ENCODE data around the gene SAMD13.

Gene SAMD13

DNA sequence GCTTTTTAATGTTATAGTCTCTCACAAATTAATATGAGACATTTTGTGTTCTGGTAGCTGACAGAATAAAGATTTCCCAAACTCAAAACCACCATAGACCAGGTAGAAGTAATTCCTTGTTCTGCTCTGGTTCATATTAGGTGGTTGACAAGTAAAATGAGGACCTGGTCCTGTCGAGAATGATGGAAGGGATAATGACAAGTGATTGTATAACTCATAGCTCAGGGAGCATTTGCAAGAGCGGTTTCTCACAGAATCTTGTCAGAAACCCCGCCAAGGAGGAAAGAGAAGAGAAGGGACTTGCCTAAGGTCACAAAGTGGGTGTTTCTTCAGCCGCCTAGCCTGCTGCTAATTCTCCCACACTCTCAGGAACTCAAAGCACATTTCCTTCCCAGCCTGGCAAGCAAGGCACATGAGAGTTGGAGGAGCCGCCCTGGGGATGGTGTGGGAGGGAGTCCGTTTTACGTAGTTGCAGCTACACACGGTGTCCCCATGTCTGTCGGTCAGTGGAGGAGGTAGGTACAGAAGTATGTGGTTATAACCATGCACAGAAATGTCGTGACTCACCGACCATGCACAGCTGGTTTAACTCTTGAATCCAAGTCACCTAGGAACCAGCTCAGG is 46.5 kb downstream of the SAMD13 start:
- no peak for FAIRE-seq

DNA sequence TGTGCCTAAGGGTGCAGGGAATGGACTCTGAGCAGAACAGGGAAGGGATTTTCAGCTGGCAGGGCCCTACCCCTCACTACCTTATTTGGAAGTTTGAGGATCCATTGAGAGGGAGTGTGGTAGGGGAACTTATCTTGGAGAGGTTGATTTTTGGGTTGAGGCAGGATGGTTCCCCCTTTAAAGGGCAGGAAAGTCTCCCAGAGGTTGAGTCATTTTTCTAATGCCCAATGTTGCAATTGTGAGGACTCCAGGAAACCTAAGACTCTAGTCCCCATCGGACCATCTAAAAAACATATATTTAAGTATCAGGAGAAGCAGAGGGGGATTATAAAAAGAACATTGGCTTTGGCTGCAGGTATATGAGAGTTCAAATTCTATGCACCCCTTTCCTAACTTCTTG is 47.3 kb downstream of the SAMD13 start:
- no peak for FAIRE-seq

DNA sequence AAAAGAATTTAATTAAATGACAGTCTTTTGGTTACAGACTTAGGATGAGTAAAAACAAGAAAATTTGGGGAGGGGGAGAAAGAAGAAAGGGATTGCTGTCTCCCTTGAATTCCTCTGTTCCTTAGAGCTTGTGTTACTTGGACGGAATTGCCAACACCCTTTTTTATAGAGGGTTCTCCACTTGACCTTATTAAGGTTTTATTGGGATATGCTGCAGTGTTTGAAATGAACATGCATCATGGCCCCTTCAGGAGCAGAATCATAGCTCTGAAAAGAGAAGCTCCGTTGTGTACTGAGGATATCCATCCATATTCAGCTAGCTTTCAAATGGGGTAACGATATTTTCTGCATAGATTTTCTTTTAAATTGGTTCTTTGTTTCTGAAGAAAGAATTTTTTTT is 48.6 kb downstream of the SAMD13 start:
- FAIRE-seq: no peak

DNA sequence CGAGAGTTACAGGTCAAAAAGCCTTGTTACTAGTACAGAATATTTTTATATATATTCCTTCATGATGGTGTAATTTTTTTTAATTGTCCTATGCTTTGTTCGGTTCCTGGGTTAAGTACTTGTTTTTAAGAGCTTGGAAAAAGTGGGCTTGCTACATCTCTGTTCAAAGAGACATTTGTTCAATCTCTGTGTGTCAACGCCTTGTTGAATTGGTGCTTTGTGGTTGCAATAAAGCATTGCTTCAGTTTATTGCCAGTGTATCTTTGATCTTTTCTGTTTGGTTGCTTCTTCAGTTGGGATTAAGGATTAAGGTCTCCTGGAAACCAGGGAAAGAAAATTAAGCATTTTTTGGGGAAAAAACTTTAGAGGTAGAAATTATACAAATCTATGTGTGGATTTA is 49.0 kb downstream of the SAMD13 start:
- no peak for FAIRE-seq

DNA sequence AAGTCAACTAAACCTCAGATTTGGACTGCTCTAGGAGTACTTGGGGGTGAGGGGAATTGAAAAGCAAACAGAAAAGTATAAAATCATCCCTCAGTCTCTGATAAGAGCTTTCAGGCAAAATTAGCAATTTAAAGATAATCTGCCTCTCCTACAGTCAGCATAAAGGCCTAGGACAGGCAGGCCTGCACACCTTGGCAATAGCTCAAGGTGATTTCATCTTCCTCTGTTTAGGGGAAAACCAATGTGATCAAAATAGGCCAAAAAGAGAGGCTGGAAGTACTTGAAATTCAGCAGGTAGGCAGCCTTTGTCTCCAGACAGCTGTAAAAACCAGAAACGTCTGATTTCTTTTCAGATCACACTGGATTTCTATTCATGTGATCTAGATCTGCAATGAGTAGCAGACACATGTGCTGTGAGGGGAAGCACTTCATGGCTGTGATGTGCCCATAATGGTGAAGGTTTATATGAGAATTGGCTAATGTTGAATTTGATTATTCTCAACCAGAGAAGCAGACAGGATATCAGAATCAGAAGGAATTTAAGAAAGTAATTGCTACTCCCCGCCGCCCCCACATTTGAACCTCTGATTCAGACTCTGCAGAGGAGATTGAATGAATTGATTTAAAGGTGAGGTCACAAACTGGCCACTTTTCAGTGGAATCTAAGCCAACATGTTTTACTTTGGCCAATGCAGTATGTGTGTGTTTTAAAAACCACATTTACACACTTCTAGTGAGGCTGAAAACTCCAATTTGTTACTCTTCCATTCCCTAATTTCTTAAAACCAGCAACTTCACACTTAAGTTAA is 51.0 kb downstream of the SAMD13 start:
- no peak for FAIRE-seq

DNA sequence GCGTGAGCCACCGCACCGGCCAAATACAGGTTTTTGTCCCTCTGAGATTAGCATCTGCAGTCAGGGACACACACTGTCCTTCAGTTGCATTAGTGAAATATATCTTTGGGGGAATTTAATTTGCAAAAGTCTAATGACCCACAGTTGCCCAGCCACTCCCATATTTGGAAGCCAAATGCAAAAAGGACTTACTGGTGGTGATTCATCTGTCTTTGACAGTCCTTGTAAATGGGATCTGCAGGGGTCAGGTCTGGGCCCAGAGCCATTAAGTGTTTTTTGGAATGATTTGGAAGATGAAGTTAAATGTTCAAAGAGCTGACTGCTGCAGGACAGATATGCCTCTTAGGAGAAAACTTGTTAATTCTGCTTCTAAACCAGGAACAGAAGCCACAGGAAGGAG is 52.2 kb downstream of the SAMD13 start:
- no peak for FAIRE-seq

DNA sequence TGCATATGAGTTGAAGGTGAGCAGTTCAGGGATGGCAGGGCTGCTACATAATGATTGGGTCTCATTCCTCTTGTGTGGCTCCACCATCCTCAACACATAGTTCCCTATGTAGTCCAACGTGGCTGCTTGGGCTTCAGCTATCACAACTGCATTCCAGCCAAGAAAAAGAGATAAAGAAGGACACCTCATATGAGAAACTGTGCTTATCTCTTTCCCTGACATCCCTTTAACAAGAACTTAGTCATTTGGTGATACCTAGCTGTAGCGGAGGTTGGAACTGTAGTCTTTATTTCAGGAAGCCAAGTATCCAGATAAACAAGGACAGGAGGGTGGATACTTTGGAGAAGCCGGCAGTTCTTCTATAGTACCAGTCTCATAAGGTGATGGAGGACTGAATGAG is 54.0 kb downstream of the SAMD13 start:
- no peak for FAIRE-seq

DNA sequence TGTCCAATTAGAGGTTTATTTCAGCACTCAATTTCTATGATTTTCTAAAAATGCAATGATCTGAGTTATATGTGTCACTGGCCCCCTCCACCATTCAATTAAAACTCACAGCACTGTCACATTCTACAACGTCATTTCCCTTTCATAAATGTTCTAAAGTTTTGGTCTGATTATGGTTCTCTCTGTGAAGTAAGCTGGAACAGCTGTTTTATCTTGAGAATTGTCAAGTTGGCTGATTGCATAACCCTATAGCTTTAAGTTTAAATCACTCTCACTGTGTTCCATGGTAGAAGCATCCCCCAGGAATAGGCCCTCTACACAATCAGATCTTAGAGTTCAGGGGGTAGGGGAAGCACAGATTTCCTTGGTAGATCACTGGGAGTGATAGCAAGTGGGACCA is 55.4 kb downstream of the SAMD13 start:
- no peak for FAIRE-seq

DNA sequence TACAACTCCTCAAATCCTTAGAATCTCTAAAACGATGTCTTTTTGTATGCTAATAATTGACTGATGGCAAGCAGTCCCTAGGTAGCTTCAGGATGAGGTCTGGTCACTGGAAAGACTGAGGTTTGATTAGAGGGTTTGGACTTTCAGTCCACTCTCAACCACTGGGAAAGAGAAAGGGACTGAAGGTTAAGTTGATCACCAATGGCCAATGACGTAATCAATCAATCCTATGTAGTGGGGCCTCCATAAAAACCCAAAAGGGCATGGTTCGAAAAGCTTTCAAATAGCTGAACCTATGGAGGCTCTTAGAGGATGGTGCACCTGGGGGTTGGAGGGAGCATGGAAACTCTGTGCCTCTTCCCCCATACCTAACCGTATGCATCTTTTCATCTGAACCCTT is 57.2 kb downstream of the SAMD13 start:
- no peak for FAIRE-seq

DNA sequence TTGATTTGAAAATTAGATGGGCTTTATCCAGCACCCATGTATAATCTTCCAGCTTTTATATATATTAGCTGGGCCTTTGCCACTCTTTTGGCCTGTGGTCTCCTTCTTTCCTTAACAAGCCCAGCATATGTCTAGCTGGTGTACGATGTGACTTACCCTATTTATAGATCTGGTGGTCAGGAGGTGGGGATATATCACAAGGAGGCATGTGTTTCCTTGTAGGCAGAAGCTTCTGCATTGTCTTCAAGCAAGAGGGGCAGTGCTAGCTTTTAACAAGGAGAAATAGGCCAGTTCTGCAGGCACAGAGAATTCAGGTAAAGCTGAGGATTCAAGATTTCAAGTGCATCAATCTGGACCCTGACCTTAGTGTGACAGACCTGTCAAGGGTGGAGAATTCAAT is 58.8 kb downstream of the SAMD13 start:
- no peak for FAIRE-seq

DNA sequence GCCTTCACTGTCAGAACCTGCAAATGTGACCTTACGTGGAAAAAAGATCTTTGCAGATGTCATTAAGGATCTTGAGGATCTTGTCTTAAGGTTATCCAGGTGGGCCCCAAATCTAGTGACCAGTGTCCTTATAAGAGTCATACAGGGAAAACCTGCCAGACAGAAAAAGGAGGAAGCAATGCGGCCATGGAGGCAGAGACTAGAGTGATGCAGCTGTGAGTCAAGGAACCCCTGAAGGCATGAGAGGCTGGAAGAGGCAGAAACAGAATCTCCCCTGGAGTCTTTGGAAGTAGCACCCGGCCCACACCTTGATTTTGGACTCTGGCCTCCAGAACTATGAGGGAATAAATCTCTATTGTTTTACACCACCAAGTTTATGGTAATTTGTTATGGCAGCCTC is 60.3 kb downstream of the SAMD13 start:
- FAIRE-seq: no peak

DNA sequence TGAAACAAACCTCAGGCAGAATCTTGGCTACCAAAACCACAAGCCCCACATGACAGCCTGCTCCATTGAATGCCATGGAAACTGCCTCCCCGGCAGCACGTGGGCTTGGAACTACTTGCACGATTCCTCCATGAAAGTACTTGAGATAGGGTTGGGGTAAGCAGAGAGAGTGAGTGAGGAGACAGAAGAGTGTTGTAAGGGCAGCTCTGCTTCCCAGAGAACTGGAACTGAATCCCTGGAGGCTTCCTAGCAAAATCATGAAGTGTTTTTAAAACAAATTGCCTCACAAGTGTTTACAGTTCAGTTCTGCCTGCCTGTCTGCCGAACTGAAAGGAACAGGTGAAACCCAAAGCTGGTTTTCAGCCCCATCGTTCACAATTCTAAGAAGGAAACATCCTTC is 61.5 kb downstream of the SAMD13 start:
- no peak for FAIRE-seq

DNA sequence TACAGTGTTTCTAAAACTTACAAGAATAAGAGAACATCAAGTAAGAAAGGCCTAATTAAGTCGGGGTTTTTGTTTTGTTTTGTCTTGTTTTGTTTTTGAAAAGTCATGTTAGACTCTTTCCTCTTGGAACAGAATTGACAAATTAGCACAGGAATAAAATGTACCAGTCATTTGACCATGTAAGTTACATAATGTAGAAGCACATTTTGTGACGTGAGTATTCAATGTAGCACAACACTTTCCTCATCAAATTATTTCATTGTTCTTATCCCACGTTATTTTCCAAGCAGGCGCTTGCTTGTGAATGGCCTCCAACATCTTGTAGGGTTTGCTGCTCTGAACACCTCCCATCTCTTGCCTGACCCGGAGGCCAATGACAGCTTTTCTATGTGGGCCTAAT is 62.1 kb downstream of the SAMD13 start:
- FAIRE-seq: no peak

DNA sequence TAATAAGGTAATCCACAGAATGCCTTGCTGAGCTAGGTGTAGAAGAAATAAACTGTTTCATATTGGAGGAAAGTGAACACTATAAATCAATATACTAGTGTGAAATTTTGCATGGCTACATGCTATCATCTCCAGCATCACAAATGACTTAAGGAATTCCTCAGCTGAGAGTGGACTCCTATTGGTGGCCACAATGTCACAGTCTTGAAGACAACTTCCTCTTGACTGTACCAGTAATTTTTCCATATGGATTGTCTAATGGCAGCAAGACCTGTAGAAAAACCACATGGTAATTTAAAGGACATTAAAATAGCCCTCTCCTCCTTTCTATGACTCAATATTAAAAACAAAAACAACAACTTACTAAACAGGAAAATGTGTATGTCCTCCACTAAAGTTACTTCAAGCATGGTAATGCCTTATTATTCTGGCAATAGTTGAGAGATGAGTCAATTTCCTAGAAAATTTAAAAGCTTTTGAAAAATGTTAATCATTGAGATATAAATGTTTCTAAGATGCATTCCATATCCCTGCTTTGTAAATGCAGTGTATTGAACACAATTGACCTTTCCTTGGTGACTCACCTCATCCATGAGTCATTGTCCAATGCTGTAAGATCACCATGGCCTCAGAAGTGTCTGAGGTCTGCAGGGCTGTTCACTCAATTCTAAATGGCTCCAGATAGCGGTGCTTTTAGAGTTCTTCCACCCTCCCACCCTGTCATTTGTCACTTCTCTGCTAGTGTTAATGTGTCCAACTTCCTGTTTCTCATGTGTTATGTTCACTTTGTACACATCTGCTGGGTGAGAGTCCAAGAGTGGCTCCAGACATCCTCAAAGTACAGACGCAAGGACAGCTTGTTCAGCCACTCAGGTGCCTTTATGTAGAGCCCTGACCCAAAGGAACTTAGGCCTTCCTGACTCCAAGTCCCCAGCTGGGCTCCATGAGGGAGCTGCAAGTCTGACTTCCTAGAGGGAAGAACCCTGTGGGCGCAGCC is 64.0 kb downstream of the SAMD13 start:
- FAIRE-seq: no peak

DNA sequence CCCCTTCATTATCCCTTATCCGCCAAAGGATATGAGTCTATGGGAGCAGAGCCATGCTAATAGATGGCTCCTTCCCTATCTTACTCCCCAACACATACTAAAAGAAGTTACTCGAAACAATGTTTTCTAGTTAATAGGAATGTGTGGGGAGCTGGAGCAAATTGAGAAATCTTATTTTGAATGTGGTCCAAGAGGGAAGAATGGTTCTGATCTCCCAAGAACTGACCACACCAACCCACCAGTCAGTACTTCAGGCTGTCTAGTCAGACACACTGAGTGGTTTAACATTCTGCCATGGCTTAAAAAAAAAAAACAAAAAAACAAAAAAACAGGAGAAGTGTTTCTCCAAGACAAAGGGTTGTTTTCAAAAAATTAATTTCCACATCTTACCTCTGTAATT is 65.3 kb downstream of the SAMD13 start:
- no peak for FAIRE-seq

DNA sequence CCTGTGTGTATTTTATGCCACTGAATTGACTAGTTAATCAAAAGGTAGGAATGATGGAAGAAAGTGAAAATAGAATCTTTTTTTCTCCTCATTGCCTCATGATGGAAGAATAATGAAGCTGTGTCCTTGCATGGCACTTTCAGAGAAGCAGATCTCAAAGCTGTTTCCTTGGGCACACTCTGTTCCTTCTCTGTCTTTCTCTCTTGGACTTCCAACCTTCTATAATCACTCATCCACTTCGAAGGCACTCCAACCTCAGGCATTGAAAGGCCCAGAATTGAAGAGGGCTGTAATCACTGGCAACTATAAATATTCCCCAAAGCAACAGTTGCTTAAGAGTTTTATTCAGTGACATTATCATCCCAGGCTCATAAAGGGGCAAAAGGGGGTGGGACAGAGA is 65.7 kb downstream of the SAMD13 start:
- no peak for FAIRE-seq

DNA sequence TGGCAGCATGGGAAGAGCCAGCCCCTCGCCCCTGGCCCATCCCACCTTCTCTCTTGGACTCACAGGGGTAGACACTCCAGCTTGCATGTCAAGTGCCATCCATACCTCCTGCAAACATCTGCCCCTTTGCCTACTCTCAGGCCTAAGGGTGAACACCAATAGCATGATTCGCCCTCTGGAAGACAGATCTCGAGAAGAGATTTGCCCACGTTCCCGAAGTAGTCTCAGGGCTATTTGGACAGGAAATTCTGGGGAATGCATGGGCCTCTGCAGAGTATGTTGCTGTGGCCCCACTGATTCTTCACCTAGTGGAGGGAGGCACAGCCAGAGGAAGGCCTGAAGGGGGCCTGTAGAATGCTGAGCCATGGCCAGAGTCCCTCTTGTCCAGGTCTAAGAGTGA is 66.9 kb downstream of the SAMD13 start:
- no peak for FAIRE-seq

DNA sequence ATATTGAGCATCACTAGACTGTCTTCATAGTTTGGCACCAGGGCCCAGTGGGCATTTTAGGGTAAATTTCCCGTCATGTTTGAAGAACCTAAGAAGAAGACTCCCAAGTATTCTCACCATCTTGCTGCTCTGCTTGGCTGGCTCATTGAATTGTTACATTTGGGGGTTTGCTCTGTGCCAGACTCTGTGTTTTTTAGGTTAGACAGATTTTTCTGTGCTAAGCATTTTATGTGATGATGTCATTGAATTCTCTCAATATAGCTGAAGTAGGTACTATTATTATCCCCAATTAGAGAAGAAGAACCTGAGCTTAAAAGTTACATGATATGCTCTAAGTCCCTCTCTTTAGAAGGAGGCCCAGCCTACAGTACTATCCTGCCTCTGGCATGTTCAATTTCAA is 68.8 kb downstream of the SAMD13 start:
- no peak for FAIRE-seq

DNA sequence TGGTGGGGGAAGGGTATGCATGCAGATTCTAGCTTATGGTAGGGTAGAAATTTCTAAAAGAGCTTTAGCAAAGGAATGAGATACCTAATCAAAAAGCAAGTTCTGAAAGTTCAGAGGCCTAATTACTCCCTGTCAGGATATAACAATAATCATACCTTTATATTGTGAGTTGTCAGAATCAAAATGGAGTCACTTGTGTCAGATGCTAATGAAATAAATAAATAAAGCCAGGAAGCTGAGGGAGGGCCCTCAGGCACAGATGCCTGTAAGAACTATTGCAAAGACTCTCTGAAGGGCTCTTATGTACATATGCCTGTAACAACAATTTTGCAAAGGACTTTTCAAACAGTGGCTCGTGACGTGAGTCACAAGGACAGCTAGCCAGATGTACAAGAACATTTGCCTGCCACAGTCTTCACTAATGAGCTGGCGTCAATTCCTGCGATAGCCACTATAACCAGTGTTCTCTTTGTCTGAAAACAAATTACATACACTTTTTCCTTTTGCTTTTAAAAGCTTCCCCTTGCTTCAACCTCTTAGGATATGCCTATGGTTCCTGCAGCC is 69.4 kb downstream of the SAMD13 start:
- no peak for FAIRE-seq

DNA sequence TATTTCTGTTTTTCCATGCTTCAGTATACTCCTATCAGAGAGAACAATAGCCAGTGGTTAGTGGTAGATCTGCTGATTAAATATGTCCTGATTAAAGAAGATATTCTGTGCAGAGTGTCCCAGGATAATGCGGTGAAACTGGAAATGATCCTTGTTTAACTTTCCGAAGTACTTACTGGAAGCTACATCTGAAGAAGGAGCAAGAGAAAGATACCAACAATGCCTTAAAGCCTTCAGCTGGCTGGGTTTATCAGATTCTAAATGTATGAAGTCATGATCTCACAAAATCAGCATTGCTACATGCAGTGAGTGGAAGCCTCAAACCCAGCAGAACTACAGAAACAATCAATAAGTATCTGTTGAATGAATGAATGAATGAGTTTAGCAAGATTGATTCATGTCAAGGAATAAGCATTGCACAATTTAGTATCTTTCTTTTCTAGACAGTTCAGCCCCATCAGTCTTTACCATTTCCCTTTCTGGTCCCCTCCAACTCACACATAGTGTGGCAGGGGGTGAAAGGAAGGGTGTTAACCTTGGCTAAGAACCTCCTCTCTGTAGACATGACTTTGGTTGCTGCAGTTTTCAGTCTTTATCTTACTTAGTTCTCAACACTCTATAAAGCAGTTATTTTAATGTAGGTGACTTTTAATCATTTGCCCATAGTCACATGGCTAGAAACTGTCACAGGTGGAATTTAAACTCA is 72.1 kb downstream of the SAMD13 start:
- no peak for FAIRE-seq

DNA sequence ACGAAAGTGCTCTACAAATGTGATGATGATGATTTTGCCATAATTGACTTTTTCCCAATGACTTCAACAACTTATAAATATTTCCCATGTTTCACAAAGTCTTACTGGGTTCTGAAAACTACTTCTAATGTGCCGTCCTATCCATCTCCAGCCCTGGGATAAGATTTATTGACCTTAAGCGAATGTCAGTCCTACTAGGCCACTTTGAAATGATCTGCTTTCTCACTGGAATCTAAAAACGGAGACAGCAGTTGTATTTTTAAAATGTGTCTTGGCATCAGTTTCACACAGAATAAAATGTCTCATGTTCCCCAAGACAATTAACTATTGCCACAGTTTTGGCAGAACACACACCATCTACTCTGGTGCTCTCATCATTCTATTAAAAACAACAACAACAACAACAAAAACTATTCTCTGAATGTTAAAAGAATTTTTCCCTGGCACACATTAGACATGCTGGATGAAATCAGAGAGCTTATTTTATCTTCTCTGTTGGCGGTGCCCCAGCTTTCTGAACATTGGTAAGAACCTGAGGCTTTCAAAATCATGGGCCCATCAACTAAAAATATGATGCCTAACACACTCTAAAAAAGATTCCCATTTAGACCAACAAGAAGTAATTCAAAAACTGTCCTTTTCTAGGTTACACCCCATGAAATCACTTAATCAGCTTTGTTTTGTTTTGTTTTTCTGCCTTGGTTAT is 73.6 kb downstream of the SAMD13 start:
- no peak for FAIRE-seq
